ENCODE data around the gene VCAM1.
A peak's percentile ranks its signal among the peaks of the same experiment; 100 is the strongest.

Gene VCAM1

DNA sequence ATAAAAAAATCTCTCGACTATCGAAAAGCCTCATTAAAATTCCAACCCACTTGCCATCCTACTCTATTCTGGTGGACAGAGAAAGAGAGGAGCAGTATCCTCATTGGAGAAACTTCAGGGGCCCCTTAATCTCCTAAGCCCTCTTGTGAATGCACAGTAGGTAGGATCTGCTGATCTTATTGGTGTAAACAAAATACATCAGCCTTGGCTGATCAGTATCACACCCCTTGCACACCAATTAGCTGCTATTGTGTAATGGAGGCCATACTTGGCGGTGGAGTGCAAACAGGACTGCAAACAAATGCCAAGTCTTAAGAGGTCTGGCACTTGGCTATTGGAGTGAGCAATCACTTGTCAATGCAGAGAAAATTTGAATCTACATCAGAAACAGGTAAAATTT, 15.7 kb downstream of the VCAM1 start:
- Mint-ChIP-seq H3K27ac (no peak overlapping the region), H3K36me3 (ENCODE audit: insufficient read depth) (no peaks in the 10 kb centered on the region)

DNA sequence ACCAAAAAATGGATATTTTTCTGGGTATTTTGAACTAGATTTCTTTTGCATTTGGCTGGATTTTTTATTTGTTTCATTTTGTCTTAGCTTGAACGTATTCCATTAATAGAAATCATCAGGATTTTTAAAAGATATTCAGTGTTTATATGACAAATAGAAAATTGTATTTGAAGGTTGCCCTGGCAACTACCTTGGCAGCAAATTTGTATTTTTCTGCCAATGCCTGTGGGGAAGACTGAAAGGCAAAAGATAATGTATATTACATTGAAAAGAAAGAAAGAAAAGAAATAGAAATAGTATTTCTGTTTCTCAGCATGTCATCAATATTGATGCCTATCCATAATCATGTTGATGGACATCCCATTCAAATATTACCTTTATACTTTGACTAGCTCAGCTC, 16.8 kb downstream of the VCAM1 start:
- no peaks in the 10 kb centered on the region for H3K36me3 Mint-ChIP-seq (ENCODE audit: insufficient read depth)
- no peaks in the 10 kb centered on the region for H3K4me1 Mint-ChIP-seq (ENCODE audit: low read depth in 2 of 2)
- no peak overlapping the region for H3K4me3 Mint-ChIP-seq
- DNase-seq: no peak
- no peaks in the 10 kb centered on the region for H3K27me3 Mint-ChIP-seq
- ATAC-seq (replicated peaks): no peak
- peaks cover 0 to 2% of the 10 kb centered on the region in 2 donors for H3K9me3 Mint-ChIP-seq
- H3K27ac Mint-ChIP-seq: no peak overlapping the region

More for the DNA sequence above, 15.7 kb downstream of the VCAM1 start:
- Mint-ChIP-seq H3K4me1 (ENCODE audit: low read depth in 2 of 2) (no peaks in the 10 kb centered on the region), H3K27me3 (no peaks in the 10 kb centered on the region), H3K4me3 (no peak overlapping the region), H3K9me3 (peaks cover 0 to 2% of the 10 kb centered on the region in 2 donors)
- DNase-seq (no peak), ATAC-seq (replicated peaks) (no peak)

DNA sequence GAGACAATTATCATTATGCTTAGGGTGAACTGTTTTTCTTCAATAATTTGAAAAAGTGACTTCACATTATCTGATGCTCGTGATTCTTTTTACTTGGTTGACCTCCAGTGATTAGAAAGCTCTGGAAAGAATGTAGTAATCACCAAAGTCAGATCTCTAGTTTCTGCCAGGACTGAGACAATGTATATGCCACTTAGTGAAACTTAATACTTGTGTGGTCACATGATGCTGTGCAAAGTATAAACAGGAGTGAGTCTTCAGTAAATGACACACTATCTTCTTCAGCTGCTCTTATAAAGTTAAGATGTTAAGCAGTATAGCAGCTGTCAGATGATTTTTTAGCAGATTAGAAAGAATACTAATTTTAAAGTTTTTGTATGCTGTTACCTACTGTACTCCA, 17.2 kb downstream of the VCAM1 start:
- H3K4me3 Mint-ChIP-seq: no peak overlapping the region
- no peak overlapping the region for H3K27ac Mint-ChIP-seq
- H3K36me3 Mint-ChIP-seq (ENCODE audit: insufficient read depth): no peaks in the 10 kb centered on the region
- H3K4me1 Mint-ChIP-seq (ENCODE audit: low read depth in 2 of 2): no peaks in the 10 kb centered on the region
- ATAC-seq (replicated peaks): no peak
- DNase-seq: no peak
- peaks cover 0 to 2% of the 10 kb centered on the region in 2 donors for H3K9me3 Mint-ChIP-seq
- no peaks in the 10 kb centered on the region for H3K27me3 Mint-ChIP-seq

DNA sequence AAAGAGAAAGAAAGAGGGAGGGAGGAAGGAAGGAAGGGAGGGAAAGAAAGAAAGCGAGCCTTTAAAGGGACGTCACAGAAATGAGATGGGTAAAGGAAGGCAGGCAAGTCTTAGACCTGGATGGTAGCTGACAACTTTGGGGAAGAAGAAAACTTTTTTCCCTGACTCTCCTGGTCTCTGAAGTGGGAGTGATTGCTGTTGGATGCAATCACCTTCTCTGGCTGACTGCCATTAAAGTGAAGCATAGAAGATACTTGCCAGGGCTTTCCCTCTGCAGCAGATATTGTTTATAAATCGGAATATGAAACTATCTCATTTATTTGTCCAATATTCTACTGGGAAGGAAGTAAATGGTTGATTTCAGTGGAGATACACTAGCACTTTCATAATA, 27.0 kb downstream of the VCAM1 start:
- DNase-seq (no peak), ATAC-seq (replicated peaks) (no peak)
- H3K4me1 Mint-ChIP-seq (ENCODE audit: low read depth in 2 of 2): peaks cover 7 to 10% of the 10 kb centered on the region in 2 donors
- H3K4me3 Mint-ChIP-seq: peak overlapping the region in 1 of 2 donors; percentile 58
- no peaks in the 10 kb centered on the region for H3K36me3 Mint-ChIP-seq (ENCODE audit: insufficient read depth)
- H3K27ac Mint-ChIP-seq: peak overlapping the region; percentile 9 to 73
- no peaks in the 10 kb centered on the region for H3K9me3 Mint-ChIP-seq
- peaks cover 0 to 6% of the 10 kb centered on the region in 2 donors for H3K27me3 Mint-ChIP-seq

DNA sequence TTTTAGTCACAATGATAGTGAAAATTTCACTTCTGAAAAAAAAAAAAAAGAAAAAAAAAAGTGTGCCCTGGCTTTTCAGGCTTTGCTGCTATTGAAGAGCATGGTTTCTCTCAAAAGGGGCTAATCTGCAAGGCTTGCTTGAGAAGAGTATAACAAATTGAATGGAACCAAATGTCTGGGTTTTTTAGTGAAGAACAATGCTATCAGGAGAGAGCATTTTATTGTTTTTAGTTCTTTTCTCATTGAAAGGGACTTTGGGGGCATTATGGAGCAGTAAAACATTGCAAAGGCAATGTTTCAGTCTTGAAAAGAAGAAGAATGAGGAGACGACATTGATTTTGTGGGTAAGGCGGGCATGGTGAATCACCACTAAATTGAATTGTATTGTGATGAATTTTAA, 28.2 kb downstream of the VCAM1 start:
- H3K36me3 Mint-ChIP-seq (ENCODE audit: insufficient read depth): no peaks in the 10 kb centered on the region
- H3K4me1 Mint-ChIP-seq (ENCODE audit: low read depth in 2 of 2): peaks cover 7 to 10% of the 10 kb centered on the region in 2 donors
- H3K9me3 Mint-ChIP-seq: no peaks in the 10 kb centered on the region
- DNase-seq: no peak
- H3K27me3 Mint-ChIP-seq: peaks cover 0 to 4% of the 10 kb centered on the region in 2 donors
- no peak for ATAC-seq (replicated peaks)
- H3K27ac Mint-ChIP-seq: no peak overlapping the region
- H3K4me3 Mint-ChIP-seq: no peak overlapping the region

DNA sequence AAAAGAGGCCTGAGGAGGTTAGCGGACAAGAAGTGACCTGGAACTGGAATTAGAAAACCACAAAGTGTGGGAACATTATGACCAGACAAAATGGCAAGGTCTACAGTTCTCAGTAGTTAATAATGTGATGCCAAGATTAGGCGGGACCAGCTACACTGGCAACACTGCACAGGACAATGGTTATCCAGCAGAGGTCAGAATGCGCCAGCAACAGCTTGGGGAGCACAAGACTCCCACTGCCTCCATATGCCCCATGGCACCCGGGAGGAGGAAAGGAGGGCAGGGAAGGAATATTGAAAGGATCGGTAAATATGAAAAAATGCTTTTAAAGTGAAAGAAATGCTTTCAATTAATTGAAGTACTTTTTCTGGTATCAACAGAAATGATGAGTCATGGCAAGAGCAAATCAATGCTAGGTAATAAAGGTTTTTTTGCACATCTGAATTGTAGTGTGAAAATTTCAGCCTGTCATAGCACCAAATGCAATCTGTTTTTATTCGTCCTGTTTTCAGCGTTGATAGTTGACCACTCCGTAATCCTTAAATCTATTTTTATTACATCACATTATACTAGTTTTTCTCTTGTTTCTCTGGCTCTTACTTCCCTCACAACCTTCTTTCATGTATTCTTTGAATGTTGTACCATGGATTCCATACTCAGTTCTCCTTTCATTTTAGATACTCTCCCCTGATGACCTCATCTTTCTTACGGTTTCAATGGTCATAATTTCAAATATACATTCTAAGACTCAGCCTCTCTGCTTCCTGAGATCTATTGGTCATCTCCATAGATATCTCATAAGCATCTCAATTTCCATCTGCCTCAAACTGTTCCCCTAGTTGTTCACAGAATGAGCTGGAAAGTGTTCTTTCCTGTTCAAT, 30.7 kb downstream of the VCAM1 start:
- no peak overlapping the region for H3K4me3 Mint-ChIP-seq
- H3K36me3 Mint-ChIP-seq (ENCODE audit: insufficient read depth): no peaks in the 10 kb centered on the region
- H3K27ac Mint-ChIP-seq: no peak overlapping the region
- DNase-seq: no peak
- peaks cover 7 to 10% of the 10 kb centered on the region in 2 donors for H3K4me1 Mint-ChIP-seq (ENCODE audit: low read depth in 2 of 2)
- H3K27me3 Mint-ChIP-seq: peaks cover 4 to 8% of the 10 kb centered on the region in 2 donors
- no peak for ATAC-seq (replicated peaks)
- no peaks in the 10 kb centered on the region for H3K9me3 Mint-ChIP-seq

DNA sequence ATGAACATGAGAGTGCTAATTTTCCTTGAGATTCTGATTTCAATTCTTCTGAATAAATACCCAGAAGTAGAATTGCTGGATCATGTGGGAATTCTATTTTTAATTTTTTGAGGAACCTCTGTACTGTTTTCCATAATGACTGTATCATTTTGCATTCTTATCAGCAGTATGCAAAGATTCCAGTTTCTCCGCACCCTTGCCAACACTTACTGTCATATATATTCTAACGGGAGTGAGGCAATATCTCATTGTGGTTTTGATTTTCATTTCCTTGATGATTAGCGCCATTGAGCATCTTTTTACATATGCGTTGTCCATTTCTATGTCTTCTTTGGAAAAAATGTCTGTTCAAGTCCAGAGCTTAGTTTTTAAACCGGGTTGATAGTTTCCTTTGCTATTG, 33.2 kb downstream of the VCAM1 start:
- H3K27me3 Mint-ChIP-seq: peaks cover 4 to 17% of the 10 kb centered on the region in 2 donors
- no peaks in the 10 kb centered on the region for H3K9me3 Mint-ChIP-seq
- DNase-seq (no peak), ATAC-seq (replicated peaks) (no peak)
- H3K27ac Mint-ChIP-seq: no peak overlapping the region
- no peaks in the 10 kb centered on the region for H3K4me1 Mint-ChIP-seq (ENCODE audit: low read depth in 2 of 2)
- no peaks in the 10 kb centered on the region for H3K36me3 Mint-ChIP-seq (ENCODE audit: insufficient read depth)
- H3K4me3 Mint-ChIP-seq: no peak overlapping the region

DNA sequence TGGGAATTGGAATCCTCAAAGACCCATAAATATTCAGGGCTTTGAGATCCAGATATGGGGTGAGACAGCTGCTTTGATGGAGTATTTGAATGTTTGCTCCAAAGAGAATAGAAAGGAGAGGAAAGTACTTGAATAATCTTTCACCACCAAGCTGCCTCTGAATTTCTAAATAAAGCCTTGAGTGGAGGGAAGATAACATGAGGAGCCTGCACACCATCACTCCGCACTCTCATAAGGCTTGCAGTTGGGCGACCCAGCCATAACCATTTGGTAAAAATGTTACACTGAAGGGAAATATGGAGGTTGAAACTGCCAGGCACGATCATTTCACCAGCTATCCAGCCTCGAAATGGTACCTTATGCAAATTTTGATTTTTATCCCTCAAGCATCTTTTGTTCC, 38.4 kb downstream of the VCAM1 start:
- Mint-ChIP-seq H3K36me3 (ENCODE audit: insufficient read depth) (no peaks in the 10 kb centered on the region), H3K9me3 (no peaks in the 10 kb centered on the region), H3K4me3 (no peak overlapping the region), H3K27me3 (peaks cover 16 to 17% of the 10 kb centered on the region in 2 donors), H3K27ac (no peak overlapping the region), H3K4me1 (ENCODE audit: low read depth in 2 of 2) (no peaks in the 10 kb centered on the region)
- no peak for DNase-seq
- ATAC-seq (replicated peaks): no peak

DNA sequence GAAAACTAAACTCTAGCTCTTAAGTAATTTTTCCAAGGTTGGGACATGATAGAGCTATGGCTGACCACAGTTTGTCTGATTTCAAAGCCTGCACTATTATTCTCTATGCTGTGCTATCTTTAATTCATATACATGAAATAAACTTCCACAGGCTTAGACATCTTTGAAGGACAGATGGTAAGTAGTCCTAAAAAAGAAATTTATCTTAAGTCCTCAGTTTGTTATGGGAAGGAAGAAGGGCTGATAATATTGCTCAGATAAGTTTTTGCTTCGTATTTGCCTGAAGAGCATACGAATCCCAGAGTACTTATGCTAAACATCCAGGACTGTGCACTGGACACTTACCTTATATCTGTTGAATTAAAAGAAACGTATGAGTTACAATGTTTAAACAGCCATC, 39.6 kb downstream of the VCAM1 start:
- H3K4me3 Mint-ChIP-seq: no peak overlapping the region
- ATAC-seq (replicated peaks): no peak
- DNase-seq: no peak
- no peaks in the 10 kb centered on the region for H3K36me3 Mint-ChIP-seq (ENCODE audit: insufficient read depth)
- H3K27ac Mint-ChIP-seq: no peak overlapping the region
- no peaks in the 10 kb centered on the region for H3K4me1 Mint-ChIP-seq (ENCODE audit: low read depth in 2 of 2)
- H3K9me3 Mint-ChIP-seq: no peaks in the 10 kb centered on the region
- H3K27me3 Mint-ChIP-seq: peaks cover 12 to 16% of the 10 kb centered on the region in 2 donors

DNA sequence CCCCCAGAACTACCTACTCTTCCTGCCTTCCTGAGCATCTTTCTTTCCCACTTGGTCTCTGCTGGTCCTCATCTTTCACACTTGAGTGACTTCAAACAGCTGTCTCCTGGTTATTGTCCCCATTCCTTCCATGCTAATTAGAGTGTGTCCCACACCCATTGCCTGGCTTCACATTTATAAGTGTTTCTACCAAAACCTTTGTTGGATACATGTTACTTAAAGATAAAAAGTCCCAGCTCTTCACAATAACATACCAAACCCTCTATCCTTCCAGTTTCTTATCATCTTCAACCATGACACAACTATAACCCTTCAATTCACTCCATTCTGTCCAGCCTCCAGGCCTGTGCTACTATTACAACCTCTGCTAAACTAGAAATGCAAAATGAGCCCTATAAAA, 41.0 kb downstream of the VCAM1 start:
- Mint-ChIP-seq H3K27me3 (peaks cover 9 to 12% of the 10 kb centered on the region in 2 donors), H3K4me1 (ENCODE audit: low read depth in 2 of 2) (no peaks in the 10 kb centered on the region), H3K4me3 (no peak overlapping the region), H3K9me3 (no peaks in the 10 kb centered on the region), H3K36me3 (ENCODE audit: insufficient read depth) (no peaks in the 10 kb centered on the region), H3K27ac (no peak overlapping the region)
- ATAC-seq (replicated peaks) (no peak), DNase-seq (no peak)

DNA sequence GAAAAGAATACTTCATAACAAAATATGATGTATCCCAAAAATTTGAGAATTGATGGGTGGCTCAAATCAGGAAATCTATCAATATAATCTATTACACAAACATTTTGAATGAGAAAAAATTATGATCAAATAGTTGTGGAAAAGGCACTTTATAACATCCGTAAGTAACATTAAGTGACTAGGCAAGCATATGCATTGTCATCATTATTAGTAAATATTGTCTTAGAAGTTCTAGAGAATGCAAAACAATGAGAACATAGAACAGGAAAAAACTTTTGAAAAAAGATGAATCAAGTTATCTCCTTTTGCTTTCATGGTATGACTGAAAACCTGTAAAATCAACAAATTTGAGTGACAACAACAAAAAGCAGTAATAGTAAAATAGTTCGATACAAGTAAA, 42.9 kb downstream of the VCAM1 start:
- no peak for ATAC-seq (replicated peaks)
- Mint-ChIP-seq H3K36me3 (ENCODE audit: insufficient read depth) (no peaks in the 10 kb centered on the region), H3K9me3 (no peaks in the 10 kb centered on the region), H3K27me3 (peaks cover 0 to 12% of the 10 kb centered on the region in 2 donors), H3K27ac (no peak overlapping the region), H3K4me1 (ENCODE audit: low read depth in 2 of 2) (no peaks in the 10 kb centered on the region), H3K4me3 (no peak overlapping the region)
- no peak for DNase-seq

DNA sequence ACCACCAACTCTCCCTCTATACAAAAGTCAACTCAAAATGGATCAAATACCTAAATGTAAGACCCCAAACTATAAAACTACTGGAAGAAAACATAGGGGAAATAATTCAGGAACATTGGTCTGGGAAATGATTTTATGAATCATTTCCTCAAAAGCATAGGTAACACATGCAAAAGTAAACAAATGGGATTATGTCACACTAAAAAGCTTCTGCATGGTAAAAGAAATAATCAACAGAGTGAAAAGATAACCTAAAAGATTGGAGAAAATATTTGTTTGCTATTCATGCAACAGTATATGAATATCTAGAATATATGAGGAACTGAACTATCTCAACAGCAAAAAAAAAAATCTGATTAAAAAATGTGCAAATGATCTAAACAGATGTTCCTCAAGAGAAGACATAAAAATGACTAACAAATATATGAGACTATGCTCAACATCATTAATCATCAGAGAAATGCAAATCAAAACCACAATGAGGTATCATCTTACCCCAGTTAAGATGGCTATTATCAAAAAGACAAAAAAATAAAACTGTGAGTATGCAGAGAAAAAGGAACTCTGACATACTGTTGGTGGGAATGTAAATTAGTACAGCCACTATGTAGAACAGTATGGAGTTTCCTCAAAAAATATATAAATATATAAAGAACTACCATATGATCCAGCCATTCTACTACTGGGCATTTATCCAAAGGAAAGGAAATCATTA, 47.8 kb downstream of the VCAM1 start:
- H3K27ac Mint-ChIP-seq: no peak overlapping the region
- no peak overlapping the region for H3K4me3 Mint-ChIP-seq
- DNase-seq (no peak), ATAC-seq (replicated peaks) (no peak)
- H3K4me1 Mint-ChIP-seq (ENCODE audit: low read depth in 2 of 2): no peaks in the 10 kb centered on the region
- H3K9me3 Mint-ChIP-seq: no peaks in the 10 kb centered on the region
- no peaks in the 10 kb centered on the region for H3K36me3 Mint-ChIP-seq (ENCODE audit: insufficient read depth)
- no peaks in the 10 kb centered on the region for H3K27me3 Mint-ChIP-seq

DNA sequence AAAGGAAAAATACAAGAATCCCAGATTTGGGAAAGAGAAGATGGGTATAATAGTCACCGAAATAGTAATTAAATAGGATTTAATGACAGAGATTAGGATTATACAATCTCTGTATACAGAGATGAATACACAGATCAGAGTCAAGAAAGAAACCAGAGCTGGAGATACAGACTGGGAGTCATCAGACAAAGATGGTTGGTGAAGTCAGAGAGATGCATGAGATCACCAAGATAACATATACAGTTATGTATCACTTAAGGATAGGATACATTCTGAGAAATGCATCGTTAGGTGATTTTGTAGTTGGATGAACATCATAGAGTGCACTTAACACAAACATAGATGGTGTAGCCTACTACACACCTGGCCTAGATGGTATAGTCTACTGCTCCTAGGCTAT, 49.8 kb downstream of the VCAM1 start:
- no peak for ATAC-seq (replicated peaks)
- Mint-ChIP-seq H3K27ac (no peak overlapping the region), H3K4me3 (no peak overlapping the region), H3K36me3 (ENCODE audit: insufficient read depth) (no peaks in the 10 kb centered on the region), H3K4me1 (ENCODE audit: low read depth in 2 of 2) (no peaks in the 10 kb centered on the region), H3K27me3 (no peaks in the 10 kb centered on the region), H3K9me3 (no peaks in the 10 kb centered on the region)
- DNase-seq: no peak
